ENCODE measurements around the gene MGAT4D.
A peak's percentile ranks its signal among the peaks of the same experiment; 100 is the strongest.
"Not testable (repeated sequence)": the region's sequence is repeated elsewhere in the genome, so short reads cannot be mapped to it uniquely, and the experiment has no call there.

MGAT4D gene

DNA sequence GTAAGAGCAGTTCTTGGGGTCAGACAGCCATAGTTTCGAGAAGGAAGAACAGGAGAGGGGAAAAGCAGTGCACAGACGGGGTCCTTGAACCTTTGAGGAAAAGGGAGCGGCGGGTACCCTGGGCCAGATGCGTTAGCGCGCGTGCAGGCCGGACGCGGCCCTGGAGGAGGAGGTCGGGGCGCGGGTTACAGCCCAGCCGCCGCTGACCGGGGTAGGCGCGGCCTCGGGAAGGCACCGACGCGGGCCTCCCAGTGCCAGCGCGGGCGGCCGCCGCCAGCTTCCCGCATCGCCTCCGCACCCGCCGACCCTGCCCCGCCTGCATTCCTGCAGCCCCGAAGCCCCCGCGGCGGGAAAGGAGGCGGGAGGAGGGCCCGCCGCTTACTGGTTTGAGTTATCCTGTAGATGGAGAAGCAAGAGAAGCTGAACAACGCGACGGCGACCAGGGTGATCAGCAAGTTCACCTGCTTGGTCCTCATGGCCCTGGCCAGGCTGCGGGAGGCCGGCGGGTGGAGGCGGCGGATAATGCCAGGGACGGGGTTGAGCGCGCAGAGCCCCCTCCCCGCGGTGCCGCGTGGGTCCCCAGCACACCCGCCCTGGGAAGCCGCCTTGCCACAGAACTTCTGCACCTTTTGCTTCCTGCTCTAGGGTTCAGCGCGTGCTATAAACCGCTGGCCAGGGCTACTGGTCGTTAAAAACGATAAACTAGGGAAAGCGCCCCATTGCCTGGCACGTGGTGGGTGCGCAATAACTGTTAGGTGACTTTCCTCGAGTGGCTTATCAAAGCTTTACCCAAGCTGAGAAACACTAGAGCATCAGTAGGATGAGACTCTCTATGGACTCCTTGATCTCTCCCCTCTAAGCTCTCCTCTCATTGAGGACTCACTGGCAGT is at the start of gene MGAT4D:
Gene MGAT4D, minus strand, starts transcription at position 547 of the 890 bp plus-strand sequence. Its CDS starts 71 bp downstream, at position 476.
- DNase-seq: no peak

DNA sequence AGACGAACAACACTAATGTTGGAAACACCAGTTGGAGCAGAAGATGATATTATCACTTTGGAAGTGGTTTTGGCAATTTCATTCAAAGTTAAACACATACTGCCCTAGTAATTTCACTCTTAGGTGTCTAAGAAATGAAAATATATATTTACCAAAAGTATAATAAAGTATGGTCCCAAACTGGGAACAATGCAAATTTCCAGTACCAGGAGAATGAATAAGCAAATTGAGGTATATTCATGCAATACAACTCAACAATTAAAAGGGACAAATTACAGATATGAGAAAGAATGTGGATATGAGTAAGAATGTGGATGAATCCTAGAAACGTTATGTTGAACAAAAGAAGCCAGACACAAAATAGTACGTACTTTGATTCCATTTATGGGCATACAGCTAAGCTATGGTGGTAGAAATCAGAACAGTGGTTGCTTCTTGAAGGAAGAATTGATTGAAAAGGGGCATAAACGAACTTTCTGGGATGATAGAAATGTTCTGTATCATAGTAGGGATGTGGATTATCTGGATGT is 35.9 kb upstream of the MGAT4D start:
- DNase-seq: no peak

DNA sequence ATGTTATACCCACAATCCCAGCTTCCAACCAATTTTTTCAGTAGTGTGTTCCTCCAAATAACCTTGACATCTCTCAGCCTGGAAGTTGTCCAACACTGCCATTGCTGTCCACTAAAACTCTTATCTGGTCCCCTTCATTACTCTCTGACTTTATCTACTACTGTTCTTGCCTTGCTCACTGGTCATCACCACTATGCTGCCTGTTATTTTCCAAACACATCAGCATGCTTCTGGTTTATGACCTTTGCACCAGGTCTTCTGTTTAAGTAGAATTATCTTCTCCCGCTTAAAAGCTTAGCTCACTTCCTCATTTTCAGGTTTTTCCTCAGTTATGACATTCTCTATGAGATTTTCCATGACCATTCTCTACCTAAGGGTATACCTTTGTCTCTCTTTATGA is 31.3 kb upstream of the MGAT4D start:
- no peak for DNase-seq

DNA sequence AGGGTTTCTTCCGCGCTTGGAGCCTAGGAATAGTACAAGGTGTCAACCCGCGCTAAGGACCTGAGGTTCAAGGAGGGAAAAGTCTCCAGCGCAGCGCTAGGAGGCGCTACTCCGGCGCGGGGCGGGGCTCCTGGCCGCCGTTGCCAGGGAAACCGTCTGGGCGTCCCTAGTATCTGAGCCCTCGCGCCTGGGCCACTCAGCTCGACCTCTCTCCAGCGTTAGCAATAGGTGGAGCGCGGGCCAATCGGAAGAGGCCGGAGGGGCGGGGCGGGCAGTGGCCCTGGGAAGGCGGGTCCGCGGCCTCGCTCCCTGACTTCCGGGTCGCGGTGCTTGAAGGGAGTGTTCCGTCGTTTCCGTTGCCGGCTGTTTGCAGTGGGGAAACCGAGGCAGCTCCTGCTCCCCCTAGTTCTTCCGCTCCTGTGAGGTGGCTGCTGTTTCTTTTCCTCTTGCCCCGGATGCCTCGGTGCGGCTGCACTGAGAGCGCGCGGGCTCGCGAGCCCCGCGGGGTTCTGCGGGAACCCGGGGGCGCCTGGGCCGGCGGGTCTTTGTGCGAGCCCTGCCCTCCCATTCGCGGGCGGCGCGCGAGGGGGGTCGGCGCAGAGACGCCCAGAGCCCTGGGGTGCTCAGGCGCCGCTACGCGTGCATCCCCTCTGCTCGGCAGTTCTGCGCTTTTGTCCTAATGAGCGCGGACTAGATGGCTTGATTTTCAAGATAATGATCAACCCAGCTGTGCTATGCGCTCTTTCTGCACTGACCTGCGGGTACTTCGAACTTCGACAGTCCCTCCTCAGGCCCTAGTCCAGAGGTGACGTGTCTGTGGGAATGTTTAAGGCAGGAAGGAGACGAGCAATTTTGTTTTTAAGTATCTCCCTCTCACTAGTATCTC is 26.0 kb upstream of the MGAT4D start, which contains the start of gene ELMOD2:
Gene ELMOD2, plus strand, starts transcription at position 312 of the 886 bp plus-strand sequence. CDS start 1,261 bp downstream, outside the sequence.
- peak; percentile 98 for DNase-seq

DNA sequence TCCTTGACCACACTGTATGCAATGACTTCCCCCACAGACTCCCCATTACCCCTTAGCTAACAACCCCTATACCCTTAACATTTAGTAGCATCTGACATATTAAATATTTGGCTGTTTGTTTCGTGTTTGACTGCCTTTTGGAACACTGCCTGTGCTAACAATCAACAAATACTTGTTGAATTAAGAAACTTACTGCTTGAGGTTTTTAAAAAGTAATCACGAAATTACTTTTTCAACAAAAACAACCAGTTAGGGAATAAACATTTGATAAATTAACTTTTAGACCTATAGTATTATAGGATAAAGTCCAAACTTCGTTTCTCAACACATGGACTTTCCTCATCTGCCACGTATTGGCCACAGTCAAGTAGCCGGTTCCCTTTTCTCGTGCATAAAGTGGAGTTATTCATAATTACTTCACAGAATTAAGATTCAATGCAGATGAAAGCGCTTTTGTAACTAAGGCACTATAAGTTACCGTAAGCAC is 25.3 kb upstream of the MGAT4D start:
- no peak for DNase-seq

DNA sequence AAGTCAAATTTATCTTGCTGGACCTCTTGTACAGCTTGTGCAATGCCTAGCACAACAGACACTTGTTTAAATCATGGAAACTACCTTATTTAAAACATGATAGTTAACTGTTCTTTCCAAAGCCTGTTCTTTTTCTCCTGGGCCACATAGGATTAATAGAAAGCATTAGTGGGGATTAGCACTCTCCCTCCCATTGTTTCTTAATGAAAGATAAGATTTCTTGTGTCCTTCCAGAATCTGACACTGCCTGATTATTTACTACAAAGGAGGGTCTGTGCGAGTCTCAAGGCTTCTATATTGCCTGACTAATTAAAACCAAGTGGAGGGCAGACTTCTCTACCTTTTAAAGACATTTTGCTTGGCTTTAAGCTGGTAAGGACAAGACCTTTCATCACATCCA is 17.3 kb upstream of the MGAT4D start:
- no peak for DNase-seq

DNA sequence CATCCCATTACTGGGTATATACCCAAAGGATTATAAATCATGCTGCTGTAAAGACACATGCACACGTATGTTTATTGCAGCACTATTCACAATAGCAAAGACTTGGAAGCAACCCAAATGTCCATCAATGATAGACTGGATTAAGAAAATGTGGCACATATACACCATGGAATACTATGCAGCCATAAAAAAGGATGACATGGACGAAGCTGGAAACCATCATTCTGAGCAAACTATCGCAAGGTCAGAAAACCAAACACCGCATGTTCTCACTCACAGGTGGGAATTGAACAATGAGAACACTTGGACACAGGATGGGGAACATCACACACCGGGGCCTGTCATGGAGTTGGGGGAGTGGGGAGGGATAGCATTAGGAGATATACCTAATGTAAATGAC is 15.7 kb upstream of the MGAT4D start:
- DNase-seq: not testable (repeated sequence)

DNA sequence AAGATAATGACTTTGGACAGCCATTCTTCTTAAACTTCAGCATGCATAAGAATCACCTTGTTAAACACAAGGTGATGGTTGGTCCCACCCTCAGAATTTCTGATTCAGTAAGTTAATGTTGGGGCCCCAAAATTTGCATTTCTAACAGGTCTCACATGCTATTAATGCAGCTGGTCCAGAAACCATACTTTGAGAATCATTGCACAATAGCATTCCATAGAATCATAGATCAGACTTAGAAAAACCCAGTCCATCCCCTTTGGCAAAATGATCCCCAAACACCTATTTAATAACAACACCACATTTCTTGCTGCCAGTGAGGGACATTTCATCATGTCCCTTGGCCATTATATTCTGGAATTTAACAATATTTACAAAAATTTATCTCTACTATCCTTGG is 6.2 kb upstream of the MGAT4D start:
- no peak for DNase-seq

DNA sequence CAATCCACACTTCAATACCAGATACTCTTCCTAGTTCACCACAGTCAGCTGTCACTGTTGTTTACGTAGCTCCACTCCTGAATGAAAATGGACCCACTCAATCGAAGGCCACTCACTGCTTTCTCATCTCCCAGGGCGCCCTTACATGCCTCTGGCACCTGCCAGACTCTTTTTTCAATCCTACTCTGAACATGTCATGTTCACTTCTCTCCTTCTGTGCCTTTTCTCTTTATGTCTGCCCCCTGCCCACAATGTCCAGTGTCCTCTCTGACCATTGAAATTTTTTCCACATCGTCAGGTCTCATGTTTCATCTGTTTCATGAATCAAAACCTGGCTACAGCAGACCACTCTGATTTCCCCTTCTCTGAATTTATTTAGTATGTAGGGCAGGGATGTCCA is 1.3 kb upstream of the MGAT4D start:
- DNase-seq: no peak

DNA sequence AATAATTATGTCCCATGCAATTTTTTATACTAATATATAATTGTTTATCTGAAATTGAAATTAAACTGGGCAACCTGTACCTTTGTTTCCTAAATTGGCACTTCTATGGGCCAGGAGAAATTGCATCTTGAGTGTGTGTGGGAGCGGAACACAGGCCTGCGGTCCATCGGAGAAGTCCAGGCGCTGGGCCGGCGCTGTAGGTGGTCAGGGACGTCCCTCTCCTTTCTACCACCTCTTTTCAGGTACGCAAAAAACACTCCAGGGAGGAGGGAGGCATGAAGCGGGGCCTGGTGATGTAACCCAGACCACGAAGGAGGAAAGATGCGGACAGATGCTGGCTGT is 717 bp downstream of the MGAT4D start:
- DNase-seq: no peak

DNA sequence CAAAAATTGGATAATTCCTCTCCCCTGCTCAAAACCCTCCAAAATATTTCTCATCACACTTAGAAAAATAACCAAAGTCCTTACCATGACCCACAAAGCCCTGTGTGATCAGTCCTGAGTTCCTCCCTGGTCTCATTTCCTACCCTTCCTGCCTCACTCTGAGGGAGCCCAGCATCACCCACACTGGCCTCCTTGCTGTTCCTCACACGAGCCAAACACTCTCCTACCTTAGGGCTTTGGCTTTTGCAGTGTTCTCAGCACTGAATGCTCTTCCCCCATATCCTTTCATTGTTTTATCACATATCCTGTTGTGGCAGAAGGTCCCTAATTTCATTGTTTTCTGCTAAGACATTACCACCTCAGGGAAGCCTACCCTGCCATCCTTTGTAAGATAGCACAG is 12.2 kb downstream of the MGAT4D start:
- DNase-seq: no peak

DNA sequence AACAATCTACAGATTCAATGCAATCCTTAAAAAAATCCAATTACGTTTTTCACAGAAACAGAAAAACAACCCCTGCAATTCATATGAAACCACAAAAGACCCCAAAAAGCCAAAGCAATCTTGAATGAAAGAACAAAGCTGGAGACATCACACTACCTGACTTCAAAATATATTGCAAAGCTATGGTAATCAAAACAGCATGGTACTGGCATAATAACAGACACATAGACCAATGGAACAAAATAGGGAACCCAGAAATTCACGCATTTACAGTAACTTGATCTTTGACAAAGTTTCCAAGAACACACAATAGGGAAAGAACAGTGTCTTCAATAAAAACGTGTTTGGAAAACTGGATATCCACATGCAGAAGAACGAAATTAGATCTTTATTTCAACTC is 14.6 kb downstream of the MGAT4D start:
- no peak for DNase-seq

DNA sequence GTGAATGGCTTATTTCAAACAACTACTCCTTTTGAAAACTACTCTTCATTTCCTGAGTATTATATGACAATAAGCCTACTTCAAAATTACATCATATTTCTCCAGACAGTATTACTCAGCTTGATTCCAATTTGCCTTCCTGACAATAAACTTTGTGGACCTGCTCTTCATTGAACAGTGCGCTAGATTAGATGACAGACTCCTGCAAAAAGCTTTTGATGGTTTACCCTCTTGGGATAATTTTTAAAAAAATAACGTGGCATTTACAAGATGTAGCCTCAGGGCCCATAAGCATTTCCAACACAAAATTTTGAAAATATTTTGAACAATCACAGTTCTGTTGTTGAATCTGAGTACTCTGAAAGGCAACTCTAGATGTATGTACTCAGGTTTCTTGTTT is 25.9 kb downstream of the MGAT4D start:
- no peak for DNase-seq

DNA sequence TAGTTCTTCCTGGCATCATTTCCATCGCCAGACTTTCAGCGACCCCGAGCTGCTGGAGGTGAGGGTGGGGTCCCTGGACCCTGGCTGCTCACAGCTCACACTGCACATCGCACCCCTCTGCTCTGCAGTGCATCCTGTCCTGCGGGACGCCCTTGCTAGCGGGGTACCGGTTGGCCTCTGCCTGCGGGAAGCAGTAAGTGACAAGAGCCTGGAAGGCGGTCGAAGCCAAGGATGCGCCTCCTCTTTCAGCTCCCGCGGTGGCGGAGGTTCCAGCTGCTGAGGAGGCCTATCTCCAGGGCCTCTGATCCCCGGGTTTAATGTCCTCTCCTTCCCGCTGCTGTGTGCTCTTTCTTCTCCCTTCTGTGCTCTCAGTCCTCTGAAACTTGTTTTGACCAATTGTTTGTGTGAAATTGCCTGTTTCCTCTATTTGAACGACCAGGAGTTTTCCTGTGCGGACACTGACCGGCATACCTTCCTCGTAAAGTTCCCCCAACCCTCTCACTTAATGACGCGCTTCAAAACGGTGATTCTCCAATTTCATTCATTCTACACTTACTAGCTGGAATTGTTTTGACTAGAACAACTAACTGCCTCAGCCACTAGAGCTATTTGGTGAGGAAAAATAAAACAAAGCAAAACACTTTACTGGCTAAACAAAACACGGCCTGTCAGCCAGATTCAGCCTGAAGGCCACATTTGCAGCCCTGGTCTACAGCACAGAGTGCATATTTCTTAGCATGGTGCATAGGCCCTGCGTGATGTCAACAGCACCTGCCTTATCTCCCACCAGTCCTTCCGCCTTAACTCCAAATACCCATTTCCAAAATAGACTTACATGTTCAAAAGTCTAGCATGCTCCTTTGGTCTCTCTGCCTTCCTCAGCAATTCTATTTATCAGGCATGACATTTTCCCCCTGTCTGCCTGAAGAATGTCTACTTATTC is 28.0 kb downstream of the MGAT4D start:
- no peak for DNase-seq

DNA sequence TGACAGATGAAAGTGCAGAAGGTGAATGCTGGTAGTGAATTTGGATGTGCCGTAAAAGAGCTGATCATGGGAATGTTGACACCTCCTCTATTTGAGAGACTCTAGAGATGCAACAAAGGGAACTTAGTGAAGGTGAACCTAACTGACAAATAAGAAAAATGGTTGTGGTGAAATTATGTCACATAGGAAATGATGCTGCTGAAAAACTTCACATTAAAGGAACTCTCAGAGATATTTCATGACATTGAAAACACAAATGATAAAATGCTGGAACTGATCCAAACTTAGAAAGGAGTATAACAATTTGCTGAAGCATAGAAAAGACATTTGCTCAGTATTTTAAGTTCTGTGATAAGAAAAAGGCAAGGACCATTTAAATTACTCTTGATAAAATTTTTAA is 31.9 kb downstream of the MGAT4D start:
- DNase-seq: no peak

DNA sequence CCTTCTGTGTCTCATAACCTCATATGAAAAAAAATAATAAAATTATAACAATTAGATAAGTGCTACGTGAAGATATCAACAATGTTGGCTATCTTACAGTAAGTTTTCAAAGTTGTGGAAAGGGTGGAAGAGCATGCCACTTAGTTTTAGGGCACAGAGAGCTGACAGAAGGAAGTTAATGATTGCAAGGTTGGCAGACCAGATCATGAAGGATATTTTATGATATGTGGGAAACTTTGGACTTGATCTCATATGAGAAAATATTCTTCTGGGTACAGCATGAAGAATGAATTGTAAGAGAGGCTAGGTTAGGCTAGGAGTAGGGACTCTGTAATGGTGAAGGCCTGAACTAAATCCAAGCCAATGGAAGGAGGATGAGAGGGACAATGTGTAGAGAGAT is 34.5 kb downstream of the MGAT4D start:
- no peak for DNase-seq

DNA sequence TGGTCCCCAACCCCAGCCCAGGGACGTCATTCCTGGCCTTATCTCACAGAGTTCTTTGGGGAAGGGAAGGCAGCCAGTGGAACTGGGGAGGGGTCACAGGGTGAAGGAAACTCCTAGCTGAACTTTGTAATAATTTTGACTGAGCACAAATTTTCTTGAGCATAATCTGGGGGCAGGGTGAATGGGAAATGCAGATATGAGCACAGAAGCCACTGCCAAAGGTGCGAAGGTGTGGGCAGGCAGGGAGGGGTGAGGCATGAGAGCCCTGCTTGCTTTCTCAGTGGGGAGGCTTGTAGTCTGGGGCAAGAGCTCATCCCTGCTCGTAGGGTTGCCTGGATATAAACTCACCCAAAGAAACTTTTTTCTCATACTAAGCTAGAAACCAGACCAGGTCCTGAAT is 34.9 kb downstream of the MGAT4D start:
- DNase-seq: no peak

DNA sequence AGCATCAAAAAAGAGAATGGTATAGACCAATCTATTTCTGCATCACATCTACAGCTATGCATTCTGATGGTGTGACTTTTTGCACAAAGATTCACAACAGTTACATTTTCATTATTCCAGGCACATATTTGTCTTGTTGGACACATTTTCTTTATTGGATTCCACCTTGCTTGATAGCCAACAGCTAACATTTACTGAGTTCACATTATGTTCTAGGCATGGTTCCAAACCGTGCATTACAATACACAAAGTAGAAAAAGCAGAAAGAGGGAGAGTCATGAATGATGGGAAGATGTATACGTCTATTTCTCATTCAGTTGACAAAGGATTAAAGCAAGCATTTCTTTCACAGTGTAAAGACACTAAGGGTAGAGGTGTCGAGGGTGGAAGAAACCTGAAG is 47.7 kb downstream of the MGAT4D start:
- DNase-seq: no peak

DNA sequence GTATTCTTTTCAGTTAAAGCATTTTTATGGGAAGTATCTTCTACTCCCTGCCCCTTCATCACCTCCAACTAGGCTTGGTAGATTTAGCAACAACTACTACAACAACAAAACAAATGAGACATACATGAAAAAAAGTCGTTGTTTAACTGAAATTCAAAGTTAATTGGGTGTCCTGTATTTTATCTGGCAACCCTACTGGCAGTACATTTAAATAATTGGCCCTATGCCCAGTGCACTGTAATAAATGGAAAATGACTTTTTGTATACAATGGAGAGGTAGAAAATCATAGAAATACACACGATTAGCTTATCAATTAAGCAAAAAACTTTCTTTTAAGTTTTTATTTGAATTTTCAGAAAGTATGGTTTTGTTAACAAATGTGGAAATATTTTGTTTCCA is 49.3 kb downstream of the MGAT4D start:
- no peak for DNase-seq

DNA sequence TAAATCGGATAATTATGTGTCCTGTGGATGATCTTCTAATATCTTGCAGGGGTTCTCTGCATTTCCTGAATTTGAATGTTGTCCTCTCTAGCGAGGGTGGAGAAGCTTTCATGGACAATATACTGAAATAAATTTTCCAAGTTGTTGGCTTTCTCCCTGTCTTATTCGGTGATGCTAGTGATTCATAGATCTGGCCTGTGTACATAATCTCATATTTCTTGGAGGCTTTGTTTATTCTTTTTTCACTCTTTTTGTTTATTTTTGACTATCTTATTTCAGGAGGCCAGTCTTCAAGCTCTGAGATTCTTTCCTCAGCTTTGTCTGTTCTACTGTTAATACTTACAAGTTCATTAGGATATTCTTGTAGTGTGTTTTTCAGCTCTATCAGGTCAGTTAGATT is 49.9 kb downstream of the MGAT4D start:
- no peak for DNase-seq

DNA sequence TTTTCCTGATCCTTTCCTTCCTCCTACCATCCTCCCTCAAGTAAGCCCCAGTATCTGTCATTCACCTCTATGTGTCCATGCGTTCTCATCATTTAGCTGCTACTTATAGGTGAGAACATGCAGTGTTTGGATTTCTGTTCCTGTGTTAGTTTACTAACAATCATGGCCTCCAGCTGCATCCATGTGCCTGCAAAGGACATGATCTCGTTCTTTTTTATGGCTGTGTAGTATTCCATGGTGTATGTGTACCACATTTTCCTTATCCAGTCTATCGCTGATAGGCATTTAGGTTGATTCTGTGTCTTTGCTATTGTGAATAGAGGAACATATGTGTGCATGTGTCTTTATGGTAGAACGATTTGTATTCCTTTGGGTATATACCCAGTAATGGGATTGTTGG is 53.7 kb downstream of the MGAT4D start:
- not testable (repeated sequence) for DNase-seq

DNA sequence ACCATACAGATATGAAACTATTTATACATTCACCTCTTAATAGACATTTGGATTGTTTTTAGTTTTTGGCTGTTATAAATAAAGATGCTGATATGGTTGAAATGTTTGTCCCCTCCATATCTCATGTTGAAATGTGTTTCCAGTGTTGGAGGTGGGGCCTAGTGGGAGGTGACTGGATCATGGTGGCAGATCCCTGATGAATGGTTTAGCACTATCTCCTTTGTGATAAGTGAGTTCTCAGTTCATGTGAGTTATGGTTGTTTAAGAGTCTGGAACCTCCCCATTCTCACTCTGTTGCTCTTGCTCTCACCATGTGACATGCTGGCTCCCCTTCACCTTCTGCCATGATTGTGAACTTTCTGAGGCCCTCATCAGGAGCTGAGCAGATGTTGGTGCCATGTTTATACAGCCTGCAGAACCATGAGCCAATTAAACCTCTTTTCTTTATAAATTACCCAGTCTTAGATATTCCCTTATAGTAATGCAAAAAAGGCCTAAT is 58.4 kb downstream of the MGAT4D start:
- DNase-seq: no peak
